HepG2 (cell line): Measurements from ENCODE around the gene KIF26B. TPM values are rescaled to one million over a fixed set of nuclear protein-coding genes. Genes with fewer than 3 reads are reported as not detected.

ENCODE experiments used
- ATAC-seq: fragments of 200-7000 bp; cut with Tn5 transposase; 3 replicates; pipeline ENCODE4 v1.9.1; 2020; ENCODE audit warnings: mild to moderate bottlenecking, moderate library complexity
- BruUV-seq: library from RNA; stranded (reverse); fragments of 400-500 nt; replicated peaks from 2 replicates; lab custom pipeline; 2021; lab: Mats Ljungman, UMichigan
- CTCF ChIA-PET: fragments of 300-600 bp; formaldehyde crosslinking; extraction: SDS; loops from one replicate; lab custom pipeline; 2021; ENCODE audit warnings: low total read pairs, inconsistent platforms, low intra/inter-chr PET ratio; lab: Yijun Ruan, JAX
- POLR2A ChIA-PET: fragments of 350-600 bp; sonication (Branson Sonifier 250); formaldehyde crosslinking; loops from one replicate; lab custom pipeline; 2020; ENCODE audit warnings: antibody characterized with exemption, inconsistent platforms; lab: Yijun Ruan, JAX
- DNase-seq: peaks from one replicate; pipeline ENCODE4 v3.0.0-alpha.2; 2015; ENCODE audit warnings: low spot score
- FAIRE-seq: peaks from 3 replicates; lab custom pipeline; 2011; peaks lifted over from hg19 to GRCh38; lab: Jason Lieb, UNC
- H2AFZ ChIP-seq: one replicate; pipeline ENCODE4 v1.6.1; 2011; ENCODE audit warnings: low read length, inconsistent platforms
- H3K27ac ChIP-seq: fragments of 300-600 bp; 3 replicates; pipeline ENCODE4 v1.8.0; 2011; ENCODE audit warnings: mixed run types, mild to moderate bottlenecking, mixed read lengths, low read length, inconsistent platforms; ENCODE audit not compliant: insufficient read depth; ENCODE audit errors: extremely low read length
- H3K27me3 ChIP-seq, 2 experiments: fragments of 200-600 bp in 1 of 2; 2 replicates in 1 of 2; 3 replicates in 1 of 2; pipeline versions ENCODE4 v1.6.0 to v1.8.0; 2011; ENCODE audit warnings: low read length in 2 of 2, mild to moderate bottlenecking in 2 of 2, moderate library complexity in 2 of 2, inconsistent platforms in 1 of 2; ENCODE audit not compliant: insufficient read depth in 2 of 2, control insufficient read depth in 1 of 2
- H3K36me3 ChIP-seq, 2 experiments: fragments of 200-600 bp in 1 of 2; replicated peaks in 1 of 2; 2 replicates in 1 of 2; 3 replicates in 1 of 2; pipeline versions ENCODE4 v1.5.1 to v1.8.0; 2011; ENCODE audit warnings: low read length in 2 of 2, inconsistent platforms in 1 of 2; ENCODE audit not compliant: insufficient read depth in 2 of 2, control insufficient read depth in 1 of 2
- H3K4me1 ChIP-seq: 2 replicates; pipeline ENCODE4 v1.5.1; 2012; ENCODE audit warnings: low read length, inconsistent platforms; ENCODE audit not compliant: insufficient read depth
- H3K4me2 ChIP-seq: 2 replicates; pipeline ENCODE4 v1.6.0; 2011; ENCODE audit warnings: low read depth, low read length, inconsistent platforms
- H3K4me3 ChIP-seq, 3 experiments: fragments of 200-600 bp in 1 of 3; sonication (generic), shearing (Covaris generic) in 1 of 3; replicated peaks in 1 of 3; 2 replicates each; pipeline ENCODE4 v1.5.1; 2011 to 2016; ENCODE audit warnings: low read length in 3 of 3, inconsistent platforms in 2 of 3, low read depth in 2 of 3, mild to moderate bottlenecking in 2 of 3, control low read depth in 1 of 3, mixed read lengths in 1 of 3; ENCODE audit not compliant: insufficient read depth in 1 of 3
- H3K79me2 ChIP-seq: one replicate; pipeline ENCODE4 v1.6.1; 2011; ENCODE audit warnings: low read length, inconsistent platforms; ENCODE audit not compliant: insufficient read depth
- H3K9ac ChIP-seq: 2 replicates; pipeline ENCODE4 v1.6.0; 2011; ENCODE audit warnings: mild to moderate bottlenecking, low read depth, low read length, inconsistent platforms; ENCODE audit not compliant: insufficient read depth
- H3K9me3 ChIP-seq: 2 replicates; pipeline ENCODE4 v1.5.1; 2012; ENCODE audit warnings: mild to moderate bottlenecking, low read length
- H4K20me1 ChIP-seq: 2 replicates; pipeline ENCODE4 v1.6.0; 2011; ENCODE audit warnings: inconsistent platforms, mild to moderate bottlenecking, low read length, moderate library complexity; ENCODE audit not compliant: insufficient read depth
- ATAD3A ChIP-seq: sonication (generic); formaldehyde crosslinking; IDR thresholded peaks from 2 replicates; pipeline ENCODE4 v1.4.0; 2020; ENCODE audit warnings: missing genetic modification reagents
- ATF7-NPFF ChIP-seq: sonication (generic); formaldehyde crosslinking; IDR thresholded peaks from 2 replicates; pipeline ENCODE4 v1.8.1; 2023; ENCODE audit warnings: mild to moderate bottlenecking, low read depth, missing genetic modification reagents, moderate library complexity
- CERS6 ChIP-seq: sonication (generic); formaldehyde crosslinking; IDR thresholded peaks from 2 replicates; pipeline ENCODE4 v1.5.0; 2020; ENCODE audit warnings: missing genetic modification reagents
- EP300 ChIP-seq, 3 experiments: sonication (generic) in 1 of 3; formaldehyde crosslinking in 1 of 3; IDR thresholded peaks; 2 replicates each; pipeline versions ENCODE4 v1.5.1 to v1.6.1; 2011 to 2020; ENCODE audit warnings: low read depth in 2 of 3, low read length in 2 of 3, borderline replicate concordance in 1 of 3, improper control_type of control experiment in 1 of 3, mild to moderate bottlenecking in 1 of 3, missing genetic modification reagents in 1 of 3, moderate library complexity in 1 of 3
- HINFP ChIP-seq: sonication (generic); formaldehyde crosslinking; IDR thresholded peaks from 2 replicates; pipeline ENCODE4 v1.4.0; 2020; ENCODE audit warnings: low read depth, mild to moderate bottlenecking, missing genetic modification reagents
- LCORL ChIP-seq, 2 experiments: fragments of 450-650 bp in 1 of 2; sonication (generic) in 1 of 2; formaldehyde crosslinking in 1 of 2; IDR thresholded peaks; 2 replicates each; pipeline versions ENCODE4 v1.5.0 to v1.6.1; 2017 to 2020; ENCODE audit warnings: antibody characterized with exemption in 1 of 2, missing genetic modification reagents in 1 of 2
- MNT ChIP-seq: fragments of 450-650 bp; IDR thresholded peaks from 2 replicates; pipeline ENCODE4 v1.6.1; 2016
- RAD51 ChIP-seq: fragments of 450-650 bp; IDR thresholded peaks from 2 replicates; pipeline ENCODE4 v1.6.1; 2016; ENCODE audit warnings: borderline replicate concordance
- SRSF9 ChIP-seq: fragments of 200-400 bp; formaldehyde crosslinking; IDR thresholded peaks from 2 replicates; pipeline ENCODE4 v1.6.1; 2018; ENCODE audit warnings: borderline replicate concordance, mild to moderate bottlenecking, low read depth, low read length; ENCODE audit not compliant: insufficient read depth, poor library complexity, severe bottlenecking
- ZBTB7B ChIP-seq: sonication (generic); formaldehyde crosslinking; IDR thresholded peaks from 2 replicates; pipeline ENCODE4 v1.4.0; 2020; ENCODE audit warnings: missing genetic modification reagents
- ZC3H13 ChIP-seq: sonication (generic); formaldehyde crosslinking; IDR thresholded peaks from 2 replicates; pipeline ENCODE4 v1.8.1; 2023; ENCODE audit warnings: mild to moderate bottlenecking, missing genetic modification reagents, moderate library complexity
- ZNF235 ChIP-seq: sonication (generic); formaldehyde crosslinking; IDR thresholded peaks from 2 replicates; pipeline ENCODE4 v1.8.1; 2023; ENCODE audit warnings: mild to moderate bottlenecking, missing genetic modification reagents, borderline replicate concordance
- WGBS: methylation state at CpG from one replicate; pipeline ENCODE4 v1.1.6; 2017; ENCODE audit warnings: low lambda C conversion rate; 5-methylcytosine and 5-hydroxymethylcytosine counted together
- in situ Hi-C: cut with HindIII; loops from 2 replicates; pipeline ENCODE4 v1.10.0; 2017; ENCODE audit warnings: low pct_unique_long_range_greater_than_20kb; ENCODE audit not compliant: extremely low pct_ligation_motif_present
- intact Hi-C: fragments of 100-400 bp; cut with micrococcal nuclease; formaldehyde crosslinking; loops from one replicate; pipeline ENCODE4 v1.10.0; 2022; ENCODE audit not compliant: unreplicated experiment
- polyA plus RNA-seq, 8 experiments: library from polyadenylated mRNA; depleted of rRNA in 3 of 8; stranded (reverse) in 7 of 8; unstranded in 1 of 8; fragments of >200 nt; fragmentation: Illumina TruSeq in 4 of 8; extraction: Trizol in 4 of 8; gene quantifications; 2 replicates each; pipeline versions ENCODE4 v1.2.1 to v1.2.3, GENCODE V29; 2011 to 2016; ENCODE audit warnings: low read depth in 4 of 8, missing spikeins in 1 of 8, mixed read lengths in 1 of 8; ENCODE audit not compliant: insufficient read depth in 1 of 8
- total RNA-seq, 5 experiments: library from RNA; depleted of rRNA; stranded (reverse); fragments of >200 nt; fragmentation: Illumina TruSeq; extraction: Trizol; gene quantifications; 2 replicates each; pipeline ENCODE4 v1.2.3, GENCODE V29; 2016; ENCODE audit warnings: low read depth in 1 of 5
- TF ChIP-seq, protein P1 (sequence below): IDR thresholded peaks from 2 replicates; pipeline ENCODE4 v1.6.1; 2012; ENCODE audit warnings: low read length, improper control_type of control experiment
- TF ChIP-seq, protein P2 (sequence below): sonication (generic); formaldehyde crosslinking; IDR thresholded peaks from 2 replicates; pipeline ENCODE4 v1.5.1; 2020; ENCODE audit warnings: missing genetic modification reagents, mild to moderate bottlenecking, borderline replicate concordance

KIF26B gene
- total and polyA plus RNA-seq, 2 of the 13 experiments (the other 11 are each of a cell fraction or from before 2014, with no cell fraction given): 0.08 to 0.09 TPM

DNA sequence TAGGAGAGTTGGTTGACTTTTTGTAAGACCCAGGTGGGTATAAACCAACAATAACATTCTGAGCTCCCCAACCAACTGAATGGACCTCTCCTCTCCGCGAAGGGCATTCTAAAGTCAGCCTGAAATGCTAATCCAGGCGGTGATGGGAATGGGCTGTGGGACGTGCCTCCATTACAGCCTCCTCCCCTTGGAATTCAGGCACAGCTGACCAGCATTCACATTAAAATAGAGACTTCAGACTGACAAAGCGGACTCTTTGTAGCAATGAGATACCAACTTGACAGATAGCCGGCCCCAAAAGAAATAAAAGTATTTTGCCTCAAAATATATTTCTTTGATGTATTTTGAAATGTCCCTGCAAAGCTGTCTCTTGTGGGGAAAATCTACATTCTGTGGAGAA, 101.7 kb downstream of the KIF26B start:
- Histone ChIP-seq H4K20me1 (no peaks in the 10 kb centered on the region), H3K27me3 (peaks cover 0 to 11% of the 10 kb centered on the region in 2 experiments; a peak in 2 of 5 replicates), H3K4me3 (no peak overlapping the region), H3K4me1 (peaks cover 23% of the 10 kb centered on the region), H3K9me3 (no peaks in the 10 kb centered on the region), H3K36me3 (no peaks in the 10 kb centered on the region), H3K27ac (no peak overlapping the region), H3K4me2 (no peak overlapping the region), H3K79me2 (no peaks in the 10 kb centered on the region), H3K9ac (no peak overlapping the region), H2AFZ (no peak overlapping the region)
- intact Hi-C loops: loop anchor here (5.0 kb wide), 1 partner anchor 104 kb away; the partner anchor contains the start of gene KIF26B
- CTCF ChIA-PET: no interaction called here
- no peak for DNase-seq
- WGBS: 85% methylated on average over 6 of the region's 6 CpGs
- FAIRE-seq: no peak
- no TSS peak for BruUV-seq
- POLR2A ChIA-PET: no interaction called here
- TF ChIP-seq LCORL (IDR thresholded peaks at IDR 0.05) (no peak), LCORL (CRISPR knock-in tag; IDR thresholded peaks at IDR 0.05) (no peak), RAD51 (no peak), HINFP (CRISPR knock-in tag) (no peak), ATAD3A (no peak), EP300 (IDR thresholded peaks at IDR 0.05; ENCODE audit: low read depth in 2 of 2, low read length in 2 of 2) (no peak), EP300 (CRISPR knock-in tag; IDR thresholded peaks at IDR 0.05; ENCODE audit: borderline replicate concordance) (no peak), CERS6 (no peak), MNT (no peak), SRSF9 (no peak), ZBTB7B (CRISPR knock-in tag) (no peak), ATF7-NPFF (no peak), ZC3H13 (no peak), ZNF235 (CRISPR knock-in tag) (no peak)
- TF ChIP-seq, protein P1, sequence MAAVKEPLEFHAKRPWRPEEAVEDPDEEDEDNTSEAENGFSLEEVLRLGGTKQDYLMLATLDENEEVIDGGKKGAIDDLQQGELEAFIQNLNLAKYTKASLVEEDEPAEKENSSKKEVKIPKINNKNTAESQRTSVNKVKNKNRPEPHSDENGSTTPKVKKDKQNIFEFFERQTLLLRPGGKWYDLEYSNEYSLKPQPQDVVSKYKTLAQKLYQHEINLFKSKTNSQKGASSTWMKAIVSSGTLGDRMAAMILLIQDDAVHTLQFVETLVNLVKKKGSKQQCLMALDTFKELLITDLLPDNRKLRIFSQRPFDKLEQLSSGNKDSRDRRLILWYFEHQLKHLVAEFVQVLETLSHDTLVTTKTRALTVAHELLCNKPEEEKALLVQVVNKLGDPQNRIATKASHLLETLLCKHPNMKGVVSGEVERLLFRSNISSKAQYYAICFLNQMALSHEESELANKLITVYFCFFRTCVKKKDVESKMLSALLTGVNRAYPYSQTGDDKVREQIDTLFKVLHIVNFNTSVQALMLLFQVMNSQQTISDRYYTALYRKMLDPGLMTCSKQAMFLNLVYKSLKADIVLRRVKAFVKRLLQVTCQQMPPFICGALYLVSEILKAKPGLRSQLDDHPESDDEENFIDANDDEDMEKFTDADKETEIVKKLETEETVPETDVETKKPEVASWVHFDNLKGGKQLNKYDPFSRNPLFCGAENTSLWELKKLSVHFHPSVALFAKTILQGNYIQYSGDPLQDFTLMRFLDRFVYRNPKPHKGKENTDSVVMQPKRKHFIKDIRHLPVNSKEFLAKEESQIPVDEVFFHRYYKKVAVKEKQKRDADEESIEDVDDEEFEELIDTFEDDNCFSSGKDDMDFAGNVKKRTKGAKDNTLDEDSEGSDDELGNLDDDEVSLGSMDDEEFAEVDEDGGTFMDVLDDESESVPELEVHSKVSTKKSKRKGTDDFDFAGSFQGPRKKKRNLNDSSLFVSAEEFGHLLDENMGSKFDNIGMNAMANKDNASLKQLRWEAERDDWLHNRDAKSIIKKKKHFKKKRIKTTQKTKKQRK: no peak
- TF ChIP-seq, protein P2, sequence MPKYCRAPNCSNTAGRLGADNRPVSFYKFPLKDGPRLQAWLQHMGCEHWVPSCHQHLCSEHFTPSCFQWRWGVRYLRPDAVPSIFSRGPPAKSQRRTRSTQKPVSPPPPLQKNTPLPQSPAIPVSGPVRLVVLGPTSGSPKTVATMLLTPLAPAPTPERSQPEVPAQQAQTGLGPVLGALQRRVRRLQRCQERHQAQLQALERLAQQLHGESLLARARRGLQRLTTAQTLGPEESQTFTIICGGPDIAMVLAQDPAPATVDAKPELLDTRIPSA (CRISPR knock-in tag): no peak
- in situ Hi-C loops: no loop called here
- ATAC-seq: no peak
